Inflammatory macrophage (primary cell): ENCODE data around the gene PWP2.
A peak's percentile ranks its signal among the peaks of the same experiment; 100 is the strongest.

Source experiments
- DNase-seq, 2 donors: peaks; one replicate each; pipeline ENCODE4 v3.0.0-alpha.2; 2020 to 2022
- total RNA-seq, 18 experiments: gene quantifications; one replicate each; lab custom pipeline; 2026; ENCODE audit warnings: mixed read lengths in 6 of 18, inconsistent platforms in 2 of 18; lab: John Stamatoyannopoulos, UW

PWP2 gene
- 0.06 to 4.5 (median 2.2) reads per million in 18 experiments for total RNA-seq

DNA sequence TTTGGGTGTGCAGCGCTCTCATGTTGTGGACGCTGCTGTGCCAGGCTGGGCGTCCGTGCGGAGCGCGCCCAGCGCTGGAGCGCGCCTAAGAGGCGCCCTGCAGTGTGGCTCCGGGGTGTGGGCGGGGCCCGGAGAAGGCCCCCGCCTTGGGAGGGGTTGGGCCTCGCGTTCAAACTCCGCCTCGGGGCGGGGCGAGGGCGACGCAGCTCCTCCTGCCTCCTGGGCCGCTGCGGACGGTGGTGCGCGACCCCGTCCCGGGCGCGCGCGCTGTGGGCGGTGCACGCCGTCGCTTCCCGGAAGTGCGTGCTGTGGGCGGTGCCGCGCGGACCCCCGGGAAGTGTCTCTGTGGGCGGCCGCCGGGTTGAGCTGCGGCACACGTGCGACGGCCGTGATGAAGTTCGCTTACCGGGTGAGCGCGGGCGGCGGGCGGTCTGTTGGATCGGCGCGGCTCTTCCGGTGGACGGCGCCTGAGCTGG lies at the start of gene PWP2:
TSS of gene PWP2 (plus strand) at position 374 of the 476 bp plus-strand sequence. CDS start at position 392, 18 bp downstream.
- peak in 1 of 2 donors; percentile 45 for DNase-seq

DNA sequence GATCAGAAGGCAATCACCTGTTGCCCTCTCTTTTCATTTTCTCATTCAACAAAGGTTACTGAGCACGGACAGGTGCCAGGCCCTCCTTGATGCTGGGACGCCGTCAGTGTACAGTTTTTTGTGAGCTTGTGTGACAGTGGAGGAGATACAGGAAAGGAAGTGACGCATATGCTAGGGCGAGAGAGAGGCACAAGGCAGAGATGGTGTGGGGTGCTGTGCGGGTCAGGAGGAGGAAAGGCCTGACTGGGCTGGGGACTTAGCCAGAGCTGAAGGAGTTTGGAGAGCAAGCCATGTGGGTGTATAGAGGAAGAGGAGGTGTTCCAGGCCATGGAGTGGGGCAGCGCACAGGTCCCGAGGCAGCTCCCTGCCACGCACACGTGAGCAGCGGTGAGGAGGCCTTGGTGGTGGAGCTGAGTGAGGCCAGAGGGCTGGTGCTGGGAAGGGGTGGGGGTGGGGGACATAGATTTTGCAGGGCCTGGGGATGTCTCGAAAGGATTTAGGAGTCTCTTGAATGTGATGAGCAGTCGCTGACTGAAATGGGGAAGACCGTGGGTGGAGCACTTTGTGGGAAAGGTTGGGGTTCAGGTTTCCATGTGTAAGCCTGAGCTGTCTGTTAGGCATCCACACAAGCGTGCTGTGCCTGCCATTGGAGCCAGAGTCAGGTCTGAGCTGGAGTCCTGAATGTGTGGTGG lies 49.1 kb upstream of the PWP2 start:
- no peak for DNase-seq

DNA sequence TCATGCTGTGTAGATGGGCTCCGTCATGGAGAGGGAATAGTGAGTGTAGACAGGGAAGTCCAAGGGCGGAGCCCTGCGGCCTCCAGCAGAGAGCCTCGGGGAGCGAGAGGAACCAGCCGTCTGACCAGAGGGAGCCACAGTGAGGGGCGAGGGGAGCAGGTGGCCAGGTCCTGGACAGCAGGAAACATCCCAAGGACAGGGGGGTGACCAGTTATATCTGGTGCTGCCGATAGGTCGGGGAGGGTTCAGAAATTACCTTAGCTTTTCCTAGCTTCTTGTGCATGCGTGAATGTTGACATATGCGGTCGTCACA lies 48.6 kb upstream of the PWP2 start:
- no peak for DNase-seq

DNA sequence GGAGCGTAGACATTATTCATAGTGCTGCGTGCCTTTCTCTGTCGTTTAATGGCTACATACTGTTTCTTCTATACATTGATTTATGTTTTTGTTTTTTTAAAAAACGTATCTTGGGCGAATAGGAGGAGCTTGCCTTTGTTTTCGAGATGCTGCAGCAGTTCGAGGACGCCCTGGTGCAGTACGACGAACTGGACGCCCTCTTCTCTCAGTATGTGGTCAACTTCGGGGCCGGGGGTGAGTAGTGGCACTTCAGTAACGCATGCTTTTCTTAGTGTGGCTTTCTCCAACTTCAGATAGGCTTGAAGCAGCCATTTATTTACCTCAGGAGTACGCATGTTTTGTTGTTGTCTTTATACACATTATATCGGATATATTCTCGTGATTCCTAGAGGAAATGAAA lies 48.2 kb upstream of the PWP2 start:
- DNase-seq: no peak

DNA sequence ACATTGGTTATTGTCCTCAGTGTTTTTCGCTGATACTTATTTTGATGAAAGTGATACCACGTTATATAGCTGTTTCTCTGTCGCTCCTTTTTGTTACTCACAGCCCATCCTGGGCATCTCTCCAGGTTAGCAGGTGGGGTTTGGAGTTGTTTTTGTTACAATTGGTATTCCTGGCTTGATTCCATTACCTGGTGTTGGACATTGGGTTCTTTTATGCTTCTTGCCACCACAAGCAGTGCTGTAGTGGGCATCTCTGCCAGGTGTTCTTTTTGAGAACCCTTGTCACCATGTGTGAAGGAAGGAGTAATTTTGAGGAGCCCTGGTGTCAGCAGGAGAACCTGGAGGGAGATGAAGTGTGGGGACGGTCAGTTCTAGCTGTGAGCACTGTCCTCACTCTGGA lies 47.5 kb upstream of the PWP2 start:
- DNase-seq: no peak

DNA sequence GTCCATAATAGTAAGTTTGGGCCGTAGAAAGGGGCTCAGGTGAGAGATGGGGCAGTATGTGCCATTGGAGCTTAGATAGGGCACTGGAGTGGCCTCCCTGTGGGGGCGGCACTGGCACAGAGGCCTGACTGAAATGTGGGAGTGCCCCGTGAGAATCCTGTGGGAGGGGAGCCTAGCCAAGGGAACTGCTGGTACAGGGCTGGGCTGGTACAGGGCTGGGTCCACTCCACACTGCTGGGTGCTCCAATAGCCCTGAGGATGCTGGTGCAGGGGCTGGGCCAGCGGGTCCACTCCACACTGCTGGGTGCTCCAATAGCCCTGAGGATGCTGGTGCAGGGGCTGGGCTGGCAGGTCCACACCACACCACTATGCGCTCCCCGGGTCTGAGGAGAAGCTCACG lies 44.8 kb upstream of the PWP2 start:
- no peak for DNase-seq

DNA sequence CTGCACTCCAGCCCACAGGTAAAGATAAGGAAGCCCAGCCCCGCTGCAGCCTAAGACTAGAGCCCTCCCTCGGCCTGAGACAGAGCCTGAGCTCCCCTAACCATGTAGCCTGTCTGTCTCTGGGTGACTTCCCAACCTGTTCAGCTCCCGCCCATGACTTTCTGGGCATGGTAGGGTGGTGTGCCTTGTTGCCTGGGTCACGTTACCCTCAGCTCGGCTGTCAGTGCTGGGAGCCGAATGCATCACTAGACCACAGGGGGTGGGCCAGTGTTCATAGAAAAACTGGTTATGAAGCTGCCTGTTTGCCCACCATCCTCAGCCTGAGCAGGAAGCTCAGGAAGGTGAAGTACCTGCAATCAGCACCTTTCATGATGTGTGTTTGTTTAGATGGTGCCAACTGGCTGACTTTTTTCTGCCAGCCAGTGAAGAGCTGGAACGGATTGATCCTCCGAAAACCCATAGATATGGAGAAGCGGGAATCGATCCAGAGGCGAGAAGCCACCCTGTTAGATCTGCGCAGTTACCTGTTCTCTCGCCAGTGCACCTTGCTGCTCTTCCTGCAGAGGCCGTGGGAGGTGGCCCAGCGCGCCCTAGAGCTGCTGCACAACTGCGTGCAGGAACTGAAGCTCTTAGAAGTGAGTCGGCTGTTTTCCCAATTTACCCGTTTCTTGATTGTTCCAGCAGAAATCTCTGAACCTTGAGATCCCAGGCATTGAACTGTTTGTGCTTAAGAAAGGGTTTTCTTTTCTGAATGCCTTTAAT lies 43.9 kb upstream of the PWP2 start:
- DNase-seq: no peak

DNA sequence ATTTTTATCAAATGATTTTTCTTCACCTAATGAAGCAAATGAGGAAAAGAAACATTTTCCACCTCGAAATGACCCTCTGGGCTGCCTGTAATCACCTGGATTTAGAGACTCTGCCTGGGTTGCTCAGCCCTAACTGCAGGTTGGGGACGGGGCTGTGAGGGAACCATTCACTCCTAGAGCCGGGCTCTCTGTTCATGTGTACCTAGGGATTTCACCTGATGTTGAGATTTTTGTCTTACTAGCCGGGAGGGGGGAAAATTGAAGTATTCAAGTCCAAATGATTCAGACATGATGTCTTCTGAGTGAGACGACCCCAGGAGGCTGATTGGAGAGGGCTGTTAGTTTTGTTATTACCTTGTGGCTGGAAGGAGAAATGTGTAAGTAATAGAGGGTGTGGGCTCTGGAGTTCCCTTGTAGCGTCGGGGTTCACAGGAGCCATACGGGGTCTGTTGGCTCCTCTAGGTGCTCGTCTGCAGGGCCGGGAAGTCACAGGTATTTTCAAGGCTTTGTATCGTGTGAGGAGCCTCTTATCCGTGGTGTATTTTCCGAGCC lies 42.3 kb upstream of the PWP2 start:
- DNase-seq: no peak

DNA sequence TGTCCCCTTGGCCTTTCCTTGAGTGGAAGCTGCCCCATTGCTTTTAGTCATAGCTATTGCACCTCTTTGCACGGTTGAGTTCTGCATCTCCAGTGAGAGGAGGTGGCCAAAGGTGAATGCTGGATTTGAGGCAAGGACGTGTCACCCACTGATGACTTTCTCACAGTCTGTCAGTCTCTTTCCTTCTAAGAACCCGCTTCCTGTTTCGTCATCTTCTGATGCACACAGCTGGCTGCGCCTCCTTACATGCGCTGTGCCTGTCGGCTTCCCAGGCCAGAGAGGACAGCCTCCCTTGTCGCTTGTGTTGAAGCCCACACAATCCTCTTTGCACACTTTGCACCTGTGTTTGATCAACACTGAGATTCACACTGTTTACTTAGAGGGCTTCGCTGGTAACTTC lies 41.8 kb upstream of the PWP2 start:
- DNase-seq: peak; percentile 51 to 71

DNA sequence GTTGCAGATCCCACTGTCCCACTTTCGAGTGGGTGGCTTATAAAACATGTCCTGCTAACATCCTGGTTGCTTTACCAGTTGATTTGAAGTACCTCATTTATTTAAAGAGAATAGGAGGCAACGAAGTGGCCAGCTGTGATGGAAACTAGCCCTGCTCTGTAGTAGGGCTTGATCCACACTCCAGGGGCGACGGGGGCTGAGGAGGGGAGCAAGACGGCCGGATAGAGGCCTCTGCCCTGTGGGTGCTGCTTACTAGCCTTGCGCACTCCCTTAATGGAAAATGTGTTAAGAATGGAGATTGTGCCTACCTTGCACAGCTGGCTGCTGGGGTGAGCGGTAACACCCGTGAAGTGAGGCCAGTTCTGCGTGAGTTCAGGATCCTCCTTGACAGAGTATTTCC lies 41.1 kb upstream of the PWP2 start:
- no peak for DNase-seq

DNA sequence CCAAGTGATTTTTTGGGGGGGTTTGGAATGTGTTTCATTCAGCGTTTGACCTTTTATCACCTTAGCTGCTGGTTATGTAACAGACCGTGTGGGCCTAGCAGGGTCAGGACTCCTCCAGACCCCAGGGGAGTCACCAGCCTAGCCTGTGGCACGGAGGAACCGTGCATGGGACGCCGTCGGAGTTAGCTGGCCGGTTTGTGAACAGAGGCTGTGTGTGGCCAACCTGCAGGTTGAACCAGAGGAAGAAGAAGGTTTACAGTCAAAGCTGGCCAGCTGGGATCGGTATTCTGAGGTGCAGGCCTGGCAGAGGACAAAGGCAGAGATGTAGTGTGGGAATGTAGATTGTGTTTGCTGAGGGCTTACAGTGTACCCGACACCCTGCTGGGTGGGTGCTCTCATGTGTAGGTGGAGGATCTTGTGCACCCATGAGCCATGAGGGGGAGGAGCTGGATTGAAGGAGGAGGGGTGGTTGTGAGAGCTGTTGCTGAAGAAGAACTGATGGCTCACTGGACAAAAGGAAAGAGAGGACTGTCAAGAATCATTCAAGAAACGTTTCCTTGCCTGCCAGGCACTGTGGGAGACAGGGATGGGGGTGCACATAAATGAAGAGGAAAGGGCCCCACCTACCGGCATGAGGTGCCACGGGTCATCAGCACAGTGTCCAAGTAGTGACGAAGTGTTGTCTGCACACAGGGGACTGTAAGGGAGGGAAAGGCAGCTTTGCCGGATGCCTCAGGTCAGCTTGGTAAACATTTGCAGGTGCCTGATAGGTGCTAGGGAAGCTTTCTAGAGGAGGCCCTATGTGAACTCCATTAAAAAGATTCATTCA lies 40.0 kb upstream of the PWP2 start:
- no peak for DNase-seq

DNA sequence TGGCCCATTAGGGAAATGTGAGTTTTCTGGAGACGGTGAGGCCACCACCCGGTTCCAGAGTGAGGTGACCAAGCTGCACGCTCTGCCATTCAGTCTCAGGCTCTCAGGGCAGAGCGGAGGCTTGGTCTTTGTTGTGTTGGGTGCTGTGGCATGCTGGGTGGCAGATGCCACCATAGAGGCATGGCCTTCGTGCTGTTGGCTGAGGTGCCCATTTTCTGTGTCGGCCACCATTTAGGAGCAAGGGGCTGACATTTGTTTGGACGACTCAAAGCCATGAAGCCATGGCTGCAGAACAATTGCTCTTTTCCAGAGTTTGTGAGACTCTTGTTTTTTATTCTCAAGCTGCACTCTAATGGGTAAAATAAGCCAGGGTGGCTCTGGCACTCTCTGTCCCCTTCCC lies 36.8 kb upstream of the PWP2 start:
- no peak for DNase-seq

DNA sequence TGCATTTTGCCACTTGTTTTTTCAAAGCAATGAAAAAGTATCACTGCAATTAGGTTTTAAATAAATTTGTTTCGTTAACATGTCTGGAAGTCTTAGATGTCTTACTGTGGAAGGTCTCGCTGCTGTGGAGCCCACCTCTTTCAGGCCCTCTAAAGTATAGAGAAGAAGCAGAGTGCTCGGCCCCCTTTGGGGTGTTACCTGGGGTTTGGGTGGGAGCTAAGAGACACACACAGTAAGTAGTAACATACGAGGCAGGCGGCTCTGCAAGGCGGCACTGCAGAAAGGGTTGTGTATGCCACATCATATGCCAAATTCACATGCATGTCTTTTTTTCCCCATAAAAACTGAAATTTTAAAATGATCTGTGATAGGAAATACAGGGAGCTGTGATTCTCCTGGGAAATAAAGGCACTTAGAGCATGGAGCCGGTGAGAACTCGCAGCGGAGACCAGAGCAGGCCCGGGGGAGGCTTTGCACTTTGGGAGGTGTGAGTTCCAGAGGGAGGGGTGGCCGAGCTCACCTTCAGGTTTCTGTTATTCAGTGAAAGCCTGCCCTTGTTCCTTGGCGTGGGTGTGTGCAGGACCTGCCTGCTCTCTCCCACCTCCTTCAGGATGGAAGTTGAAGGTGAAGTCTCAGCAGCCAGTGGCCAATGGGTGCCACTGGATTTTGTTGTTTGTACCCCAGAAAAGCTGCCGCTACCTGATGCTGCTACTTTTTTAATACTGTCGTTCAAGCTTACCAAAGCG lies 35.7 kb upstream of the PWP2 start:
- DNase-seq: no peak

DNA sequence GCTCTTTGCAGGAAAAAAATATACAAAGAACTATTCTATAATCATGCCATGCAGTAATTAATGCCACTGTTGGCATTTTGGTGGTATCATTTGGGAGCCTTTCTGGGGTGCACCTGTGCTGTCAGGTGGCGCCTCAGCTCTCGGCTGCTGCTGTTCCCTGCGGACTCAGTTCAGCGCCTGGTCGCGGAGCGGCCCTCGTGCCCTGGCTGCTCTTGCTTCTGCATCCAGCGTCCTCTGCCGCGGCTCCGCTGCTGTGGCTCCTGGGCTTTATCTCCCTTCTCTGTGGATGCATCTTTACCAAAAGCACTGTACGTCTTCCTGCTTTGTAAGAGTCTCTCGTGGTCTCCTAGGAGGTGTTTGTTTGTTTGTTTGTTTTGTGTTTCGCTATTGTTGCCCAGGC lies 35.1 kb upstream of the PWP2 start:
- no peak for DNase-seq

DNA sequence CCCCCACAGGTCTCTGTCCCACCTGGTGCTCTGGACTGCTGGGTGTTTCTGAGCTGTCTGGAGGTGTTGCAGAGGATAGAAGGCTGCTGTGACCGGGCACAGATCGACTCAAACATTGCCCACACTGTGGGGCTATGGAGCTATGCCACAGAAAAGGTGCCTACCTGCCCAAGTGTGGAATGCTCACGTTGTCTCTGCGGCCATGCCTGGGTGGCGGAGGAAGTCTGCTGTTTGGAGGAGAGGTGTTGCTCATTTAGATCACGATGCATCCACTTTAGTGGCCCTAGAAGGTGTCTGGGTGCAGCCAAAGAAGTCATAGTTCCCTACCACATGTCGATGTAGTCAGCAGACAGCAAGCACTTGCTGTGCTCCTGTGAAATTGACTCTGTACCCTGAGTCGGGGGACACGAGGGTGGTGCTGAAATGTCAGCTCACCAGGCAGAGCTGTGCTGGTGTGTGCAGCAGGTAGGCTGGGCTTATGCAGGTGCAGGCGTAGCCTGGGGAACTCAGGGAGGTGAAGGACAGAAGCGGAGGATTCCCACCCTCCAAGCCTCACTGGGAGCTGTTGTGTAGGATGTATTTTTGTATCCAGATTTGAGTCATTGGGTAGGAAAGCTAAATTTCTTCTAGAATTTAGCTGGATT lies 32.8 kb upstream of the PWP2 start:
- DNase-seq: no peak

DNA sequence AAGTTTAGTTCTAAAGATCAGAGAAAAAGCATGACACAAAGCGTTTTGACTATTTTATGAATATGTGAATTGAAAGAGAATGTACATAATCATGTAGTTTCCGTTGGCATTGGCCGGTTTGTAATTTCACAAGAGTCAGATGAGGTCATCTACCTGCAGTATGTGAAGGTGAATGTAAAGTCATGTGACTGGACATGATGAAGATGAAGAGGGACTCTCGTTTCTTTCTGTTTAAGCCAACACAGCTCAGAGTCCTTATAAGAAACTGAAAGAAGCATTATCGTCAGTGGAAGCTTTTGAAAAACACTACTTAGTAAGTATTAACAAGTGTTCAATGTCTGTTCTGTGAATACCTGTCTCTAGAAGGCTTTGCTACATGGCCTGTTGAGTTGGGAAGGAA lies 30.9 kb upstream of the PWP2 start:
- no peak for DNase-seq

DNA sequence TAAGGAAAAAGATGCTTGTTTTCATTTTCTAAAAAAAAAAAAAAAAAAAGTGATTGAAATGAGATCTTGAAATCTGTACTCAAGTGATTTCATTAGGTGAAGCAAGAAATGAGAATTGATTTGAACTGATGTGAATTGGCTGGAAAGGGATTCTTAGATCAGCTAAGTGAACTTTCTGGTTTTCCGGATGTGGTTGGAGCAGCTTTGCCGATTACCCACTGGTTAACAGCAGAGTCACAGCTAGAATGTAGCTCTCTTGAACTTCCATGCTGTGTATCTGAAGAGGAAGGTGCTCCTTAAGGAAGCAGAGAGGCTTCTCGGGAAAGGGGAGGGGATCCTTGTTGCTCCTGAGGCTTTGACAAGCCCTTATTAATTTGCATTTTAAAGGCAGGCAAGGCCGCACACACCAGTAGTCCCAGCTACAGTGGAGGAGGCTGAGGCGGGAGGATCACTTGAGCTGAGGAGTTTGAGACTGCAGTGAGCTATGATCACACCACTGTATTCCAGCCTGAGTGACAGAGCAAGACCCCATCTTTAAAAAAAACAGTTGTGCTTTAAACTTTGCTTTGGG lies 28.7 kb upstream of the PWP2 start:
- DNase-seq: no peak

DNA sequence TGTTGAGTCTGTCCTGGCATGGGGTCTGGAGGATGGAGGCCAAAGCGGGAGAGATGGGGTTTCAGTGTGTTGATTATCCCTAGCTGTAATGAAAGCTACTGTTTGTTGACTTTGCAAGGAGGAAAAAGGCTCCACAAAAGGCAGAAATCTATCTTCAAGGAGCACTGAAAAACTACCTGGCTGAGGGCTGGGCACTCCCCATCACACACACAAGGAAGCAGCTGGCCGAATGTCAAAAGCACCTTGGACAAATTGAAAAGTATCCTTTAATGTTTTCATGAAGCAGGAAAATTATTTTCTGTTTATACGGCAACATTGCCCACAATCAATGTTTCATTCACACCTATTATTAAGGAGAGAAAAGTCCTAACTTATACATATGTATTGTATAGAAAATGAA lies 27.8 kb upstream of the PWP2 start:
- no peak for DNase-seq

DNA sequence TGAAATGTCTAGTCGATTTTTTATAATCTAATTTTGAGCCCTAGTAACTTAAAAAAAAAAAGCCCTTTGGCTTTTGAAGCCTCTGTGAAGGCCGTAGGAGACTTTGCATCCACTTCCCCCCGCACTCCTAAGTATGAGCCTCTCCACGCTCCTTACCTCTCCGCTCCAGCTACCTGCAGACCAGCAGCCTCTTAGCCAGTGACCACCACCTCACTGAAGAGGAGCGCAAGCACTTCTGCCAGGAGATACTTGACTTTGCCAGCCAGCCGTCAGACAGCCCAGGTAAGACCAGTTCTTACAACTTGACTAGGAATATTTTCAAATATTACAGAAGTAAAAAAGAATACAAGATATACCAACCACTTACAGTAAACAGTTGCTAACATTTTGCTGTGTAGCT lies 27.4 kb upstream of the PWP2 start:
- no peak for DNase-seq

DNA sequence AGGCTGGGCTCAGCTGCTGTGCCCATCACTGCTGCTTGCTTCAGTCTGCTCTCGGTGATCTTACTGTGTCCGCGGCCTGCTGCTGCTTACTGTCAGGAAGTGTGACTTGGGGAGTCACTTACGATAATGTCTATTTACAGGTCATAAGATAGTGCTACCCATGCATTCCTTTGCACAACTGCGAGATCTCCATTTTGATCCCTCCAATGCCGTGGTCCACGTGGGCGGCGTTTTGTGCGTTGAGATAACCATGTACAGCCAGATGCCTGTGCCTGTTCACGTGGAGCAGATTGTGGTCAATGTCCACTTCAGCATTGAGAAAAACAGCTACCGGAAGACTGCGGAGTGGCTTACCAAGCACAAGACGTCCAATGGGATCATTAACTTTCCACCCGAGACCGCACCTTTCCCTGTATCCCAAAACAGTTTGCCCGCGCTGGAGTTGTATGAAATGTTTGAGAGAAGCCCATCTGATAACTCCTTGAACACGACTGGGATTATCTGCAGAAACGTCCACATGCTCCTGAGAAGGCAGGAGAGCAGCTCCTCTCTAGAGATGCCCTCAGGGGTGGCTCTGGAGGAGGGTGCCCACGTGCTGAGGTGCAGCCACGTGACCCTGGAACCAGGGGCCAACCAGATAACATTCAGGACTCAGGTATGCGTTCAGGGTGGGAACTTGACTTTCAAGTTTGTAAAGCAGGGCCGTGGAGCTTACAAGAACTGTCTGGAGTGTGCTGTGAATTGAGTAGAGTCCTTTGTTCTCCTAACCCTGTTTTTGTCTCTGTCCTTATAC lies 24.4 kb upstream of the PWP2 start:
- DNase-seq: no peak
